ENCODE results near the gene BACE1.
"Not testable (repeated sequence)": the region's sequence is repeated elsewhere in the genome, so short reads cannot be mapped to it uniquely, and the experiment has no call there.

Gene BACE1

GRCh38 chr11:117284053-117284452 lies 32.0 kb downstream of the BACE1 start:
- TF ChIP-seq CTCF (conservative IDR thresholded peaks at IDR 0.05) = no peak
- no peak overlapping the region for H3K27ac ChIP-seq

GRCh38 chr11:117282956-117283355 lies 33.1 kb downstream of the BACE1 start:
- no peak overlapping the region for H3K27ac ChIP-seq
- TF ChIP-seq CTCF (conservative IDR thresholded peaks at IDR 0.05) = no peak

GRCh38 chr11:117281869-117282268 lies 34.2 kb downstream of the BACE1 start:
- no peak overlapping the region for H3K27ac ChIP-seq
- TF ChIP-seq CTCF (conservative IDR thresholded peaks at IDR 0.05) = no peak

GRCh38 chr11:117281159-117281558 lies 34.9 kb downstream of the BACE1 start:
- H3K27ac ChIP-seq = no peak overlapping the region
- TF ChIP-seq CTCF (conservative IDR thresholded peaks at IDR 0.05) = no peak

- TF ChIP-seq CTCF (conservative IDR thresholded peaks at IDR 0.05) = no peak
- H3K27ac ChIP-seq = peak overlapping the region; percentile 55
Observed at GRCh38 chr11:117279711-117280376, 36.2 kb downstream of the BACE1 start.

- peak overlapping the region; percentile 55; the same call in 1 of the 2 replicates for H3K27ac ChIP-seq
- TF ChIP-seq CTCF (conservative IDR thresholded peaks at IDR 0.05) = no peak
Observed at GRCh38 chr11:117278347-117278746, 37.7 kb downstream of the BACE1 start.

- H3K27ac ChIP-seq = no peak overlapping the region
- TF ChIP-seq CTCF (conservative IDR thresholded peaks at IDR 0.05) = no peak
Observed at GRCh38 chr11:117273550-117274289, 42.3 kb downstream of the BACE1 start.

- not testable (repeated sequence) for H3K27ac ChIP-seq
Observed at GRCh38 chr11:117272175-117272574, 43.9 kb downstream of the BACE1 start.
